ENCODE measurements around the gene PRKCA.

The PRKCA gene

DNA sequence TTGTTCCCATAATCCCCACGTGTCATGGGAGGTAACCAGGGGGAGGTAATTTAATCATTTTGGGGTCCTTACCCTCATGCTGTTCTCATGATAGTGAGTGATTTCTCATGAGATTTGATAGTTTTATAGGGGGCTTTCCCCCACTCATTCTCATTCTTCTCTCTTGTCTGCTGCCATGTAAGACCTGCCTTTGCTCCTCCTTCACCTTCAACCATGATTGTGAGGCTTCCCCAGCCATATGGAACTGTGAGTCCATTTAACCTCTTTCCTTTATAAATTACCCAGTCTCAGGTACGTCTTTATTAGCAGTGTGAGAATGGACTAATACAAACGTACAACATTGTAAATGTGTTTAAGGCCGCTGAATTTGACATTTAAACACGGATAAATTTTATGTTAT is 37.7 kb upstream of the PRKCA start:
- DNase-seq (ENCODE audit: low spot score): no peak
- H3K27ac ChIP-seq: no peak overlapping the region
- TF ChIP-seq, protein P1, sequence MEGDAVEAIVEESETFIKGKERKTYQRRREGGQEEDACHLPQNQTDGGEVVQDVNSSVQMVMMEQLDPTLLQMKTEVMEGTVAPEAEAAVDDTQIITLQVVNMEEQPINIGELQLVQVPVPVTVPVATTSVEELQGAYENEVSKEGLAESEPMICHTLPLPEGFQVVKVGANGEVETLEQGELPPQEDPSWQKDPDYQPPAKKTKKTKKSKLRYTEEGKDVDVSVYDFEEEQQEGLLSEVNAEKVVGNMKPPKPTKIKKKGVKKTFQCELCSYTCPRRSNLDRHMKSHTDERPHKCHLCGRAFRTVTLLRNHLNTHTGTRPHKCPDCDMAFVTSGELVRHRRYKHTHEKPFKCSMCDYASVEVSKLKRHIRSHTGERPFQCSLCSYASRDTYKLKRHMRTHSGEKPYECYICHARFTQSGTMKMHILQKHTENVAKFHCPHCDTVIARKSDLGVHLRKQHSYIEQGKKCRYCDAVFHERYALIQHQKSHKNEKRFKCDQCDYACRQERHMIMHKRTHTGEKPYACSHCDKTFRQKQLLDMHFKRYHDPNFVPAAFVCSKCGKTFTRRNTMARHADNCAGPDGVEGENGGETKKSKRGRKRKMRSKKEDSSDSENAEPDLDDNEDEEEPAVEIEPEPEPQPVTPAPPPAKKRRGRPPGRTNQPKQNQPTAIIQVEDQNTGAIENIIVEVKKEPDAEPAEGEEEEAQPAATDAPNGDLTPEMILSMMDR (conservative IDR thresholded peaks at IDR 0.05; ENCODE audit: low read depth): no peak
- ChIA-PET CTCF (interaction anchor here (0.6 kb wide), 1 partner anchor 365 kb away, joined by 3 read pairs; no protein-coding TSS in a partner anchor), POLR2A (ENCODE audit: low non-redundant PET) (no interaction called here)

DNA sequence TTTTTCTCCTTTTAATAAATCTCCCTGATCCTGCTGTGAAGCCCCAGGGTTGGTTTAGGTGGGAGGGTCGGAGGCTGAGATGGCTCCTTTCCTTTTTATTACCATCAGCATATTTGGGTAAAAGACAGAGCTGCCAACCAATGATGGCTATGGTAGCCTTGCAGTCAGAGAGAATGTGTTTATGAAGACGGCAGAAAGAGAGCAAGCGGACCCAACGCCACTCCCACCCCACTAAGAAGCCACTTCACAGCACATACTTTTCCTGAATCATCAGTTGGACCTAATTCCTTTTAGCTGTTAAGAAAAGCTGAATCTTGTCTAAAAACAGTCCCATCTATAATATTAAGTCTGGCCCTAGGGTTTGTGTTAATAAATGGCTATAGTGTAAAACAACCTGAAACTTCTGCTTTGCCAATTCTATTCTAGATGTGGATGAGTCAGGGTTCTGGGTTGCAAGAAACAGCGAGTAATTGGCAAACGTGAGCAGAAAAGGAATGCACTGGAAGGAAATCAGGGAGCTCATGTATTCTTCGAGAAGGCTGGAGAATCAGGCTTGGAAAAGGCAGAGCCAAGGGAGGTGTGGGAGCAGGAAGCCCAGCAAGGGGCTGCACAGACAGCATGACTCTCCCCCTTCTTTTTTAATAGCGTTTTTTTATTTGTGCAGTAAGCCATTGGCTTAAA is 34.0 kb upstream of the PRKCA start:
- ChIA-PET CTCF (interaction anchor here (0.7 kb wide), 1 partner anchor 10 kb away, joined by 3 read pairs; no protein-coding TSS in a partner anchor), POLR2A (ENCODE audit: low non-redundant PET) (no interaction called here)
- peak overlapping the region; percentile 60 for H3K27ac ChIP-seq
- TF ChIP-seq, protein P1 (conservative IDR thresholded peaks at IDR 0.05; ENCODE audit: low read depth): no peak
- DNase-seq (ENCODE audit: low spot score): no peak

DNA sequence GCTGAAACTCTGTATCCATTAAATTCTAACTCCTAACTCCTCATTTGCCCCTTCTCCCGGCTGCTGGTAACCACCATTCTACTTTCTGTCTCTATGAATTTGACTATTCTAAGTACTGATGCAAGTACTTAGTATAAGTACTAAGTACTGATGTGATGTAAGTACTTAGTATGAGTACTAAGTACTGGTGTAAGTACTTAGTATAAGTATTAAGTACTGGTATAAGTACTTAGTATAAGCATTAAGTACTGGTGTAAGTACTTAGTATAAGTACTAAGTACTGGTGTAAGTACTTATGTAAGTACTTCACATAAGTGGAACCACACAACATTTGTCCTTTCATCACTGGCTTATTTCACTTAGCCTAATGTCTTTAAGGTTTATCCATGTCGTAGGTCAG is 32.3 kb upstream of the PRKCA start:
- CTCF ChIA-PET: no interaction called here
- TF ChIP-seq, protein P1 (conservative IDR thresholded peaks at IDR 0.05; ENCODE audit: low read depth): no peak
- H3K27ac ChIP-seq: no peak overlapping the region
- POLR2A ChIA-PET (ENCODE audit: low non-redundant PET): no interaction called here
- no peak for DNase-seq (ENCODE audit: low spot score)

DNA sequence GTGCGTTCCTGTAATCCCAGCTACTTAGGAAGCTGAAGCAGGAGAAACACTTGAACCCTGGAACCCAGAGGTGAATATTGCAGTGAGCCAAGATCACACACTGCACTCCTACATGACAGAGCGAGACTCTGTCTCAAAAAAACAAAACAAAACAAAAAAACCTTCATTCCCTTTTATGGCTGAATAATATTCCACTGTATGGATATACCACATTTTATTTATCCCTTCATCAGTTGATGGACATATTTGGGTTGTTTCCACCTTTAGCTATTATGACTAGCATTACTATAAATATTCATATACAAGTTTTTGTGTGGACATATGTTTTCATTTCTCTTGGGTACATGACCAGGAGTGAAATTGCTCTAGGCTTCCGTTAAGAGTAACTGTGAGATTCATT is 30.9 kb upstream of the PRKCA start:
- POLR2A ChIA-PET (ENCODE audit: low non-redundant PET): no interaction called here
- CTCF ChIA-PET: no interaction called here

DNA sequence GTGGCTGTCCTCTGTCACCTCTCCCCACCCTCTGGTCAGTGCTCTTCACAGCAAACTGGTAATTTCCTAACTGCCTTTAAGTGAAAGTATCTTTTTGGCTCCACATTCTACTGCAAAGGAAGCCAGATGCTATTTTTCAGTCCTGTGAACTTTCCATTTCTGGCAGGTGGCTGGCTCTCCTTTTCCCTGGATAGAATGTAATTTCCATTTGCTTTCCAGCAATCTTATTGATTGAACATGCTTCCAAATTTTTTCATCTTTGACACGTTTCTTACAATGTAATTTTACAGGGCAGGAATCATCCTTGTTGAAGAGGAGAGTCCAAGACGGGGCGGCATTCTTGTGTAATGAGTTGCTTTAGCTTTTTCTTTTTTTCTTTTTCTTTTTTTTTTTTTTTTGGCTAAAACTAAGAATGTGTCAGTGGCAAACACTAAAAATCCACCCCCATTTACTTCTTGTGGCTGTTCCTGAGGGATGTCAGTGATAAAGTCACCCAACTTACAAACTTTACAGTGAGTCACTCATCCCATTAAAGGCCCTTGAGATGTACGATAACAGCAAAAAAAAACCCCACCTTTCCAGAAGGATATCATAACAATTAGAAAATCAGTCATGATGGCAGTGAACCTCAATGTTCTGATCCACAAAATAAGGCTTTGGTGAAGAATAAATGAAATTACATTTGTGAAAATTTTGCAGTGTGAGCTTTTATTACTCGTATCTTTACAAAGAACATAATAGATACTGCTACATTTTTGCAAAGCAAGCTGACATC is 29.4 kb upstream of the PRKCA start:
- TF ChIP-seq, protein P1 (conservative IDR thresholded peaks at IDR 0.05; ENCODE audit: low read depth): no peak
- H3K27ac ChIP-seq: peak overlapping the region; percentile 58
- ChIA-PET POLR2A (ENCODE audit: low non-redundant PET) (no interaction called here), CTCF (interaction anchor here (0.6 to 0.7 kb wide), 3 partner anchors 15 to 336 kb away, joined by 3 to 5 read pairs (median 5); no protein-coding TSS in a partner anchor)
- peak; percentile 45 for DNase-seq (ENCODE audit: low spot score)

More for the DNA sequence above, 30.9 kb upstream of the PRKCA start:
- H3K27ac ChIP-seq: no peak overlapping the region
- DNase-seq (ENCODE audit: low spot score): no peak
- TF ChIP-seq, protein P1 (conservative IDR thresholded peaks at IDR 0.05; ENCODE audit: low read depth): no peak

DNA sequence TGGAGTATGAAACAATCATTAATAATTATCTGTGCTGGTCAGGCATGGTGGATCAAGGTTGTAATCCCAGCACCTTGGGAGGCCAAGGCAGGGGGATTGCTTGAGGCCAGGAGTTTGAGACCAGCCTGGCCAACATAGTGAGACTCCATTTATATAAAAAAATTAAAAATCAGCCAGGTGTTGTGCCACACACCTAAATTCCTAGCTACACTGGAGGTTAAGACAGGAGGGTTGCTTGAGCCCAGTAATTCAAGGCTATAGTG is 28.9 kb upstream of the PRKCA start:
- peak overlapping the region; percentile 50 for H3K27ac ChIP-seq
- DNase-seq (ENCODE audit: low spot score): no peak
- CTCF ChIA-PET: interaction anchor here (0.6 kb wide), 1 partner anchor 336 kb away, joined by 3 read pairs; no protein-coding TSS in a partner anchor
- TF ChIP-seq, protein P1 (conservative IDR thresholded peaks at IDR 0.05; ENCODE audit: low read depth): no peak
- POLR2A ChIA-PET (ENCODE audit: low non-redundant PET): no interaction called here
